HG03457 (cell line): ENCODE data around the gene ARL17A.
"Not testable (repeated sequence)": the region's sequence is repeated elsewhere in the genome, so short reads cannot be mapped to it uniquely, and the experiment has no call there.

Experiments used
- ATAC-seq: cut with Tn5 transposase; IDR thresholded peaks from one replicate; pipeline ENCODE4 v1.9.1; 2021; ENCODE audit warnings: moderate number of reproducible peaks; ENCODE audit not compliant: unreplicated experiment

Gene ARL17A

DNA sequence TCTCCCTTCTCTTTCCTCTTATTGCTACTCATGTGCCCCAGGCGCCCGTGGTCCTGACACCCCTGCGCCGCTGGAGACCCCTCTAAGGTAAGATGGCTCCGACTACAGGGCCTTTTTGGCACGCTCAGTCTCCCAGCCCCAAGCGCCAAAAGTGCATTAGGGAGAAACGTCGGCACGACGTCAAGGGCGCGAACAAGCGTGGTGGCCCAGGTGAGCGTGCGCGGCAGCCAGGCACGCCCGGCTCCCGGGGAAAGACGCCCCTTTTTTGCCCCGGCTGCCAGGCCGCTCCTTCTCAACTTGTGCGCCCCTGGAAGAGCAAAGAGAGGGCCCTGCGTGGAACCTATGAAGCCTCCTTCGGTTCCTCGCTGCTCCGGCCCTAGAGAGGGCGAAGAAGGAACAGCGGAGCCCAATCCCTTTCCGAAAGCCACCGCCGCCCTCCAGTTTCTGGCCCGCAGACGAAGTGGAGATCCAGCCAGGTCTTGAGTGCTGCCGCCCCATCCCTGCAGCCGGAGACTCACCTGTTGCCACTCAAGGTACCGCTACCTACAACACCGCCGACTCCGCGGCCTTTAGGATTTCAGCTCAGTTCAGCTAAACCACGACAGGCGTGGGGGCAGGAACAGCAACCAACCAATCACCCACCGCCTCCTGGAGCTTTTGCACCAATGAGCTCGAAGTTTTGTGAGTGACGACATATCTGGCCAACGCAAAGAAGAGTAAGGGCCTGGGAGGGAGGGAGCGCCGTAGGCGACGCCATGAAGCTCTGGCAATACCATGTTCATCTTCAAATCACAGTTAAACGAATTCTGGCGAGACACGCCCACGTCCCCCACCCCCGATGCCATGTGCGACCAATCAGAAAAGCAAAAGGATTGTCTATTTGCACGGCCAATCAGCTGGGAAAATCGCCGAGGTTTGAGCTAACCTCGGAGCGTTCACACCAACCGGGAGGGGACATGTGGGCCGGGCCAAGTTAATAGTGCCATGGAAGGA is at the start of gene ARL17A:
ARL17A (minus strand) TSS at position 609 of the 993 bp plus-strand sequence. CDS start 3,369 bp downstream, outside the sequence.
- ATAC-seq = peak; percentile 89

DNA sequence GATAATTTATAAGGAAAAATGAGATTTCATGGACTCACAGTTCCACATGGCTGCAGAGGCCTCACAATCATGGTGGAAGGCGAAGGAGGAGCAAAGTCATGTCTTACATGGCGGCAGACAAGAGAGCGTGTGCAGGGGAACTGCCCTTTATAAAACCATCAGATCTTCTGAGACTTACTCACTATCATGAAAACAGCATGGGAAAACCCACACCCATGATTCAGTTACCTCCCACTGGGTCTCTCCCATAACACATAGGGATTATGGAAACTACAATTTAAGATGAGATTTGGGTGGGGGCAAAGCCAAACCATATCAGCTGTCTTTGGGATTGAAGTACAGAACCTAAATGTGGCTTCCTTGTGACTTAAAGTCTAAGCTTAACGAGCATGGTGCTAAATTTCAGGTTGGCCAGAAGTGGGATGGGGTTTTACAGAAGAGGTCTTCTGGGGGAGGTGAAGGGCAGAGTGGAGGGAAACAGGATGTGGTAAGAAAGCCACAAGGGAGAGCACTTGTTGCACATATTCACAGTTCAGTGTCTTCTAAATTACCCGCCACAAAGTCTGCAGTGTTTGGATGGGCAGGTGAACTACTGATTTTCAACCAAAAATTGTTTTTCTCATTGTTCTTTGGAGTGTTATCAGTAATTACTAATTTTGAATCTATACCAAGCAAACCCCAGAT is 49.4 kb upstream of the ARL17A start:
- not testable (repeated sequence) for ATAC-seq

DNA sequence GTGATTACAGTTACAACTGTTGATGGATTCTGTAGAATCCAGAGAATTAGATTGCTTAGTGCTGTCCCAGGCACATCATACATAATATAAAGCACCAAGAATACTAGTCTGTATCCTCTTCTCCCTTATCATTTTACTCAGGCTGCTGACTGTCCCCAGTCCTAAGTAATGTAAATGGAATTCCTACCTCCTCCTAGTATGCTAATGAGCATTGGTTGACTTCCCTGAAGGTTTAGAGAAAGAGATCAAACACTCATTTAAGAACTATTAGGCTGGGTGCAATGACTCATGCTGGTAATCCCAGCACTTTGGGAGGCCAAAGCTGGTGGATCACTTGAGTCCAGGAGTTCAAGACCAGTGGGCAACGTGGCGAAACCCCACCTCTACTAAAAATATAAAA is 48.0 kb upstream of the ARL17A start:
- not testable (repeated sequence) for ATAC-seq

DNA sequence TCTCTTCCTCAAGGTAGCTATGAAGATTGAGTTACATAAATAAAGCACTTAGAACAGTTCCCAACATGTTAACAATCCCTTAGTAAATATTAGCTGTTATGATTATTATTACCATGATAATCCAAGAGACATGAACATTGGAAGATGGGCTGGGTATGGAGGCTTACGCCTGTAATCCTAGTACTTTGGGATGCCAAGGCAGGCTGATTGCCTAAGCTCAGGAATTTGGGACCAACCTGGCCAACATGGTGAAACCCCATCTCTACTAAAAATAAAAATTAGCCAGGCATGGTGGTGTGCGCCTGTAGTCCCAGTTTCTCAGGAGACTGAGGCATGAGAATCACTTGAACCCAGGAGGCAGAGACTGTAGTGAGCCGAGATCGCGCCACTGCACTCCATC is 45.2 kb upstream of the ARL17A start:
- not testable (repeated sequence) for ATAC-seq

DNA sequence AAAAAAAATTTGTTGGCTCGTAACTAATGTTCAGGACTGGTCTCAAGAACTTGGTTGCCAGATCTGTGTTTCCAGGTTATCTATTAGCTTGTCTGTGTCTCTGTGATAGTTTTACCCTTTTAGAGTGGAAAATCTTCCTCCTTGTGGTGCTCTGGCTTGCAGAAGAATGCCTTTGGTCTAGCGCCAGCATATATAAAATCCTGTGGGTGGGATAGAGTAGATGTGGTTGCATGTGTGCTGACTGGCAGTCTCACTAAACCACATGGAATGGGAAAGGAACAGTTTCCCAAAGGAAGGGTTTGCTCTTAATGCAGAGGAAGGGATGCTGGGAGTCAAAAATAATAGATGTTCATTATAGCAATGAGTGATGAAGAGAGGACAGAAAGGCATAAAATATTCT is 44.3 kb upstream of the ARL17A start:
- not testable (repeated sequence) for ATAC-seq

DNA sequence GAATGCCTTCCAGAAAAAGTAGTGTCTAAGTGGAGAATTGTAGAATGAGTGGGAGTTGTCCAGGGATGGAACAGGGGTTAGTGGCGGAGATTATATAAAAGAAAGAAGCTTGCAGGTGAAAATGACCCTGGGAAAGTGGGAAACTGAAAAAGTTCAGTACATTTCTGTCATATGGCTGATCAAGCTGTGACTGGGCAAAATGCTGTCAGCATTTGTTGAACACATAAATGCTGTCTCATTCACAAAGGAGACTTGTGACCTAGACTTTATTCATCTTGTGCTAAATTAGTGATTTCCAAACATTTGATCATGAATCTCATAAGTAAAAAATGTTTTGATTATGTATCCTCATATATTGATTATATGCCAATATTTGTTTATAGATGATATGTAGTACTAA is 39.5 kb upstream of the ARL17A start:
- not testable (repeated sequence) for ATAC-seq

DNA sequence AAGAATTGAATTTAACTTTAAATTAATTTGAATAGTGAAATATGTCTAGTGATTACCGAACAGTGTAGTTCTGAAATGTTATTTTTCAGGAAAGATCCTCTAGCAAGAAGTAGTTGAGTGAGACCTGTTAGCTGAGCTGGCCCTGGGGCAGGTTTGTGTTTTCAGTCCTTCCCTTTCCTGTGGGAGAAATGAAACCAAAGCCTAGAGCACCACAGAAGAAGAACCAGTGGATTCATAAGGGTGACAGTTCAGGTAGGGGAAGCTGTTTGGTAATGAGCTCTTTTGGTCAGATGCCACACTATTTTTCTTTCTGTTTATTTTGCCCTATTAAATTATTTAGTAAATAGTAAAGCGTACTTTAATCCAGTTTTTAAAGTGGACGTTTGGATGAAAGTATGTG is 37.6 kb upstream of the ARL17A start:
- not testable (repeated sequence) for ATAC-seq

DNA sequence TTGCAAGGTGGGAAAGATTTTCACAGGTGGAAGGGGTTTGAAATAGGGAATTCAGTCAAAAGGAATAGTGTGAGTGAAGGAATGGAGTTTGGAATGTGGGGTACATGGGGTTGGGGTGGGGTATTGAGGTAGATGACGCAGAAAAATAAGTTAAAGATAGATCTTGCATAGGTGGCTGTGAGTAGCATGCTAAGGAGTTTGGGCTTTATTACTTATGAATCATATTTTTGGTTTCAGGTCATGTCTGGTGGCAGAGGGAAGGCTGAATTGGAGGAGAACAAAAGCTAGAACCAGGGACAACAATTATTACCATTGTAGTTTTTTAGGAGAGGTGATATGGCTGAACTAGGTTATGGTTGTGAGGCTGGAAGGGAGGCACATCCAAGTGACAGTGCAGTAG is 34.4 kb upstream of the ARL17A start:
- ATAC-seq = not testable (repeated sequence)

DNA sequence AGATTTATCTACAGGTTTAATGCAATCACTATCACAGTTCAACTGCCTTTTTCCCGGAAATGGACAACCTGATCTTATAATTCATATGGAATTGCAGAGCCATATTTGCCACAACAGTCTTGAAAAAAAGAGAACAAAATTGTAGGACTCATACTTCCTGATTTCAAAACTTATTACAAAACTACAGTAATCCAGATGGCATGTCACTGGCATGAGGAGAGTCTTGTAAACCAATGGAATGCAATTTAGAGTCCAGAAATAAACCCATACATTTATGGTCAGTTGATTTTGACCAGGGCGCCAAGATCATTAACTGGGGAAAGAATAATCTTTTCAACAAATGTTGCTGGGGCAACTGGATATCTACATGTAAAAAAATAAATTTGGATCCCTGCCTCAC is 31.8 kb upstream of the ARL17A start:
- ATAC-seq = not testable (repeated sequence)

DNA sequence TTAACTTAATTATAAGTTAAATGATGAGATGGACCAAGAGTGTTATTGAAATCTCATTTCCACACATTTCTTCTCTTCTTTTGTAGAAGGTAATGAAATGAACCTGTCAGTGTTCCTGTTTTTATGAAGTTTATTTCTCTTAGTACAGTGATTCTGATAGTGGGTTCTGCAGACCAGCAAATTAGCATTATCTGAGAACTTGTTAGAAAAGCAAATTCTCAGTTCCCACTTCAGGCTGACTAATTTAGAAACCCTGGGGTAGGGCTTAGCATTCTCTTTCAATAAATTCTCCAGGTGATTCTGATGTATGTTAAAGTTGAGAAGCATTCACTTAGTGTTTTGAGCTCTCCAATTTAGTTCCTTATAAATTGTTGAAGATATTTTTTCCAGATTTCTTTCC is 23.6 kb upstream of the ARL17A start:
- ATAC-seq = peak; percentile 73

DNA sequence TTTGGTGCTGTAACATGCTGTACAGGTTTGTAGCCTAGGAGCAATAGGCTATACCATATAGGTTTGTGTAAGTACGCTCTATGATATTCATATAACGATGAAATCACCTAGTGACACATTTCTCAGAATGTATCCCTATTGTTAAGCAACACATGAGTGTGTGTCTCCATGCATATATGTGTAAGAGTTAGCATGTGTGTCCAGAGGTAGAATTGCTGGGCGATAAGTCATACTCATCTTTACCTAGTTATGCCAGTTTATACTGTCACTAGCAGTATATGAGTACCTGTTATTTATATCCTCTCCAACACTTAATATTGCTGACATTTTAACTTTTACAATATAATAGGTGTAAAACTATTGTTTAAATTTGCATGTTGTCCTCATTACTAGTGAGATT is 21.3 kb upstream of the ARL17A start:
- not testable (repeated sequence) for ATAC-seq

DNA sequence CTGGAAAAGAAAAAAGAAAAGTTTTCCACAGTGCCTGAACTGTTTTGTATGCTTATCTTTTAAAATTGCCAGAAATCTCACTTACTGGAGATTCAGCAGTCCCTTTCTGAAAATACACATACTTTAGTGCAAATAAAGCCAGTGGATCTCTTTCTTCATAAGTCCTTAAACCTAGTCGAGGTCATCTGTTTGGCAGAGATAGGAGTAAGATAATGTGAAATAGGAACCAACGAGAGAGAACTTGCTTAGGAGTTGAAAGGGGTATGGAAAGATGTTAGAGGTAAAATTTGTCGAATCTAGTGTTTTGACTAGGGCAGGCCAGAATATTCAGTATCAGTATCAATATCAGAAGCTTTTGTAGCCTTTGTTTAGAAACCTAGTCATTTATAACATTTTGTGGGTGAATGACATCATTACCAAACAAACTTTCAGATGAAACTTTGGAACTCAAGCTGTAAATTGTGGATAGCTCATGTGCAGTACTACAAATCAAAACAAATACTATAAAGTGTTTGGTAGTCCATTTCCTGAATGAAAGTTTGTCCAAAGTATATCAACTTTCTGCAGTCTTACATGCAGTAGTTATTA is 18.9 kb upstream of the ARL17A start:
- peak; percentile 47 for ATAC-seq

DNA sequence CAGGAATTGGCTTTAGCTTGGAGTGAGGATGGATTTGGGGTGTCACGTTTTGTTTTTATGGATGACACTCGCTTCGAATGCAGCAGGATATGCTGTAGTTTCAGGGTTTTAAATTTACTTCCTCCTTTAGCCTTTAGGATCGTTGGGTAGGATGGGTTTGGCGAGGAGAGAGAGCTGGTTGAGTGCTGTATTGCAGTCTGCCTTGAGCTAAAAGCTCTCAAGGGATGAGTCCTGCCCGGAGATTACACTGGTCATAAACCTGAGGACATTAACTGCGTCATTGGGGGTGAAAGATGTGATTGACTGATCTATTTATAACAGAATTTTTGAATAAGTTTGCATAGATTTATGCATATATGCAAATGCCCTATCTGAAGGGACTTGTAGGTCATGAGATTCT is 11.8 kb upstream of the ARL17A start:
- ATAC-seq = not testable (repeated sequence)

DNA sequence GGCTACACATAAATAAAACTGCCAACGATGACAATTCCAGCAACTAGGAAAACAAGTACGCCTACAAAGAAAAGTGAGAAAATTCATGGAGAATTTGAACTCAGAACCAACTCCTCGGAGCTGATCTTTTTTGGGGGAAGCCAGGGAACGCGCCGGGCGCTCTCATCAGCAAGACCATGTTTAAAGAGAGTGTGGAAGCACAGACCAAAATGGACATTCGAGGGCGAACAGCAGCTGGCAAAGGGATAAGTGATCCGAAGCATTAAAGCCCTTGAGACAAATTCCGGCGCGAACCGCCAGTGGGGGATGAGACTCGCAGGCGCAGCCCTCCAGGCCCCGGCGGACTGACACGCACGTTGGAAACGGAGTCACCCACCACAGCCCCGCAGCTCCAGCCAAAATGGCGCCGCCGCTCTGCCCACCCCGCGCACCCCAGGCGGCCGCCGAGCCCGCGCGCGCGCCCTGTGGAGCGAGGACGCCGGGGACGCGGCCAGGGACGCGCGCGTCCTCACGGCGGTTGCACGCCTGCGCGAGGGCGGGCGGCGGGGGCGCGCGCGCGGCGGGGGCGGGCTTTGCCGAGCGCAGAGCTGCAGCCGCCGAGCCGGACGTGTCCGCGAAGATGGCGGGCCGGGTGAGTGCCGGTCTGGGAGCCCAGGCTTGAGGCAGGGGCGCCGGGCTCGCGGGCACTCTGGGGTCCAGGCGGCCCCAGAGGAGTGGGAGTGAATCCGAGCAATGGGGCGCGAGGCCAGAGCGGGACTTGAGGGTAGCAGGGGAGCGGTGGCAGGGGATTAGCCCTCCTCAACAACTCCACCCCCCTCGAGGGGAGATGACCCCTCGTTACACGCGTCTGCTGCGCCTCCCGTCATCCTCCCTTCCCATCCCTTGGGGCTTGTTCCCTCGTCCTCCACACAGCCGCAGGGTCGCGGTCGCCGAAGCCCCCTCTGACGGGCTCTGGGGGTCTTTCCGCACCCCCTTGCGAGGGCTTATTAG is 11.0 kb upstream of the ARL17A start, which contains the start of gene NSF:
NSF (plus strand) TSS at position 513 of the 990 bp plus-strand sequence; CDS start at position 620, 107 bp downstream.
- ATAC-seq = peak; percentile 63

DNA sequence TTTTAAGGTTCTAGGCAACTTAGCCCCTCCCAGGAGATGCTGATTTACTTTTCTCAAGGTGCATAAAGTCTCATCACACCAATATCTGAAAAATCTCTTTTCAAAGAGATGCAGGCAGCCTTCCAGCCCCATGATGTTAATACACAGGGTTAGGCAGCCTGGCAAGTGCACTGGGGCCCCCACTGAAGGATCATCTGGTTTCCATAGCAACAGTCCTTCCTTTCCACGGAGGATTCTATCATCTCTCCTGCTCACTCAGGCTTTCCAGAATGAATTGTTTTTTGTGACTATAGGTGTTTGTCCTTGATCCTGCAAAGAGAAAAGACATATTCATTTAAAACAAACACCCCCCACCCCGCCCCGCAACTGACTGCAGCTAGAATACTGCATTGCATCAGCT is 6.0 kb upstream of the ARL17A start:
- ATAC-seq = not testable (repeated sequence)

DNA sequence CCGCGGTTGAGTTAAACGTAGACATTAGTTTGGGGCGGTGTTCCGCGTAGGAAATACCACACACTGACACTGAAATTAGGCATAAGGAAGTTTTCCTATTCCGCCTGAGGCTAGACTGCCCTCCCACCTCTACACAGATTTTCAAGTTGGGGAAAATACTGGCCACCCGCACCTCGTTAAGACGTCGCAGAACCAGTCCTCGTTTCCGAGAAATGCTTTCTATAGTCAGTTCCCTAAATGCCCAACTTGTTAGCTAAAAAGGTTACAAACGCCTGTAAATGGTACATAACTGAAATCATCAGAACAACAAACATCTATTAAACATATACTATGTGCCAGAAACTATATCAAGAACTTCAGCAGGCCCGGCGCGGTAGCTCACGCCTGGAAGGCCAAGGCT is 591 bp upstream of the ARL17A start:
- not testable (repeated sequence) for ATAC-seq

DNA sequence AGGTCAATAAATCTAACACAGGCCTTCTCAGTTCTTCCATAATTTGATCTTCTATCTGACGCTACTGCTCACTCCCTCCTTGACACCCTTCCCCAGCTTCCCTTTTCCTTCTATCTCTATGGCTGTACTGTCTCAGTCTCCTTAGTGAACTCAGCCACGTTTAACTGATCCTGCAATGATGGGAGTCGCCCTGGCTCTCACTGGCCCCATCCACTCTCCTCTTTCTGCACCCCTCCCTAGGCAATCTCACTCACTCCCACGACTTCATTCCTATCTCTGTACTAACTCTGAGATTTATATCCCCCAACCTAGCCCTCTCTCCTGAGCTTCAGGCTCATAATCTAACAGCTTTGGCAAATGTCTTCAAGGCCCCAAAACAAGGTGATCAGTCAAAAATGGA is 7.7 kb downstream of the ARL17A start:
- not testable (repeated sequence) for ATAC-seq

DNA sequence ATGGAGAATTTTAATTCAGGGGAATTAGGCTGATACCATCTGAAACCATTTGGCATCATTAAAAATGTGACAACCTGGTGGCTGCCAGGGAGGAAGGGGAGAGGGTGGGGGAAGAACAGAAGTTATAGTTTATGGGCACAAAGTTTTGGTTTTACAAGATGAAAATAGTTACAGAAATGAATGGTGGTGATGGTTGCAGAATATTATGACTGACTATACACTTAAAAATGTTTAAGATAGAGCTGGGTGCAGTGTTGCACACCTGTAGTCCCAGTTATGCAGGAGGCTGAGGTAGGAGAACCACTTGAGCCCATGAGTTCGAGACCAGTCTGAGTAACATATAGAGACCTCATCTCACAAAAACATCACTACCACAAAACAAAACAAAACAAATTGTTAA is 12.5 kb downstream of the ARL17A start:
- ATAC-seq = not testable (repeated sequence)

DNA sequence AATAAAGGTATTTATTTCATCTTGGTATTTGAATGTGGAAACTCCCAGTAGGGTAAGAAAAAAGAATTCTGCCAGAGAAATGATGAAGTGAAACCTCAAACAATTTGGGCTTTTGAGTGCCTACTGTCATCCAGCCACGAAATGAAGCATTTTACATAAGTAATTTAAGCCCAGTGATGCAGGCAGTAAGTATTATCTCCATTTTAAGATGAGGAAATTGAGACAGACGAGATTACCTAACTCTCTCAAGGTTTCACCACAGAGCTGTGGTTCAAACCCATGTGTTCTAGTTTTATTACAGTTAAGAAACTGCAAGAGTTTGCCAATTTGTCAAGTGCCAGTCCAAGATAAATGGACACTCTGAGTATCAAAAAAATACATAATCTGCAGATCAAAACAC is 13.2 kb downstream of the ARL17A start:
- not testable (repeated sequence) for ATAC-seq

DNA sequence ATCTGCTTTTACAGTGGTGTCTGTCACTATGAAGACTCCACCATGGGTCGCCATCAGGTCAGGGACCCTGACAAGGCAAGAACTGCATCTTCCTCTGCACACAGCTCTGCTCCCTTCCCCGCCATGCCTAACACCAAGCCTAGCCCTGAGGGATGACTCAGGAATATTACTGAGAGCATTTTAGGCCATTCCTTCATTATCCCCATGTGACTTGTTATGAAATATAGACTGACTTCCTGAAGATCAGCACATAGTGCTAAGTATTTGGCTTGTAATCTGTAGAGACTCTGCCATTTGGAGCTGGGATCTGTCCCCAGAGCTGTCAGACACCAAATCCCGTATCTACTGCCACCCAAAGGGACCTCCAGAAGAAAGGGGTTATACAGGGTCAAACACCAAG is 19.4 kb downstream of the ARL17A start:
- not testable (repeated sequence) for ATAC-seq
